HG02852 (cell line): ENCODE results near the gene OTUD1.
"Not testable (repeated sequence)": the region's sequence is repeated elsewhere in the genome, so short reads cannot be mapped to it uniquely, and the experiment has no call there.

Experiments used
- ATAC-seq: cut with Tn5 transposase; IDR thresholded peaks from one replicate; pipeline ENCODE4 v1.9.1; 2021; ENCODE audit warnings: mild to moderate bottlenecking, moderate library complexity; ENCODE audit not compliant: unreplicated experiment

The OTUD1 gene

DNA sequence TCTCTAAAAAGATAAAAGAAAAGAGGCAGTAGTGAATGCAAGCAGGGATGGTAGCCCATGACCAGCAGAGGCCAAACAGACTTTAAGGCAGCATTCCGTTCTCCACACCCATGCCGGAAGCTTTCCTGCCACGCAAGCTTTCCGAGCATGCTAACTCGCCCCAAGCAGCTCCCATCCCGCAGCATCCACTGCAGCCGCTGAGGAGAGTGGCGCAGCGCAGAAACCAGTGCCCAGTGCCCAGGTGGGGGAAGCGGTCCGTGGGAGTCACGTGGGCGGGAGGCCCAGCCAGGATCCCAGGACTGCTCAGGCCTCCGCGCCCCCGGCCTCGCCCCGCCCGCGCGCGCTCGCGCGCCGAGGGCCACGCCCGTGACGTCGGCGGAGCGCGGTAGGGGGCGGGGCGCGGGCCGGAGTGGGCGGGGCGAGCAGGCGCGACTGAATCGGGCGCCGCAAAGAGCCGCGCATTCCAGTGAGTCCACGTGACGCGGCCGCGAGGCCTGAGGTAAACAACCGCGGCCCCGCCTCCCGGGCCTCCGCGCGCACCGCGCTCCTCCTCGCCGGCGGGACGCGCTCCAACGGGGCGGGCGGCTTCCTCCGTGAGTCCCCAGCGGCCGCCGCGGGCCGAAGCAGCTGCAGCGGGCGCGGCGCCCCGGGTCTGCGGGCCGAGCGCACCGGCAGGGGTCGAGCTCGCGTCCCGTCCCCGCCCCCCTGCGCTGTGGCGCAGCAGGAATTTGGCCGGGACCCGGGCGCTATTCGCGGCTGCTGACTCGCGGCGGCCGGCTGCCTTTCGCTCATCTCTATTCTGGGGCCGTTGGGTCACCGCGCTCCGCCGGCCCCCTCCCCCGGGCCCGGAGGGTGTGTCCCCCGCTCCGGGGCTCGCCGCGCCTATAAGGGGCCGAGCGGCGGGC is at the start of gene OTUD1:
TSS of gene OTUD1 (plus strand) at position 529 of the 905 bp plus-strand sequence. CDS start 383 bp downstream, outside the sequence.
- peak; percentile 82 for ATAC-seq

DNA sequence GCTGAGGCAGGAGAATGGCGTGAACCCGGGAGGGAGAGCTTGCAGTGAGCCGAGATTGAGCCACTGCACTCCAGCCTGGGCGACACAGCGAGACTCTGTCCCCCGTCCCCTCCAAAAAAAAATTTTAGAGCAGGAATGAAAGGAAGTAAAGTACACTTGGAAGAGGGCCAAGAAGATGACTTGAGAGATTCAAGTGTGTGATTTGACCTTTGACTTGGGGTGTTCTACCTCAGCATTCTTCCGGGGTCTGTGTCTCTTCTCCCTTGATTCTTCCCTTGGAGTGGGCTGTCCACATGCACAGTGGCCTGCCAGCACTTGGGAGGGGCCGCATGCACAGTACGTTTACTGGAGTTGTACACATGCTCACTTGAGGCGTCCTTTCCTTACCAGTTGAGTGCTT is 48.5 kb upstream of the OTUD1 start:
- not testable (repeated sequence) for ATAC-seq

DNA sequence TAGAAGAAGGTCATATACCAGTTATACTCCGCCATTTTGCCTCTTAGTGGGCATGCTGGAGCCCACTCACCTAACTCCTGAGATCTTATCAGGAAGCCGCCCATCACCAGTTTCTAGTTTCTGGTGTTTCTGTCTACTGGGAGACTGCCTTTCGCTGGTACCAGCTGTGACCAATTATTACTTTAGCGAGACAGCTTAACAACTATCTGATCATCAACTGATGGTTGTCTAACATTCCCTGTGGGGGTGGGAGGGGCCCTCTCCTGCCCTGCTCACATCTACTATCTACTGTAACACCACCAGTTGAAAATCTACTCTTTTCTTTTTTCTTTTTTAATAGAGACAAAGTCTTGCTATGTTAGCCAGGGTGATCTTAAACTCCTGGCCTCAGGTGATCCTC is 48.1 kb upstream of the OTUD1 start:
- no peak for ATAC-seq

GRCh38 chr10:23391821-23392220 is 47.1 kb upstream of the OTUD1 start:
- ATAC-seq: no peak

GRCh38 chr10:23395017-23395416 is 43.9 kb upstream of the OTUD1 start:
- ATAC-seq: no peak

- ATAC-seq: no peak
These were observed 42.2 kb upstream of the OTUD1 start for GRCh38 chr10:23396695-23397094.

DNA sequence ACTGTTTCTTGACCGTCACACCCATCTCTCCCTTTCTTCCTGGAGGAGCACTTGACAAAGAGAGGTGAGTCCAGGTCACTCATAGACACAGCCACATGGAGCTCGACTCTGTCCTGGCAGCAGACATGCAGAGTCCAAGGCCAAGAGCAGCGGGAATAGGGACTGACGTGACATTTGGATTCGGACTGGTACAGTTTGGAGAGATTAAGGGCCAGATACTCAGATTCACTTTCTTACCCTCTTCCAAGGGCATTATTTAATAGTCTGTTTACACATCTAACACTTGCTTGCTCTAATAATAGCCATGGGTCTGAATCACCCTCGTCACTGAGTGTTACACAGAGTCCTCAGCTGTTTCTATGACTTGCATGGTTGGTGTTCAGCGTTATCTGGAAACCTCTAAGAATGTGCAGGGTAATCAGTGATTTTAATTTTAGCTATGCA is 39.2 kb upstream of the OTUD1 start:
- ATAC-seq: no peak

DNA sequence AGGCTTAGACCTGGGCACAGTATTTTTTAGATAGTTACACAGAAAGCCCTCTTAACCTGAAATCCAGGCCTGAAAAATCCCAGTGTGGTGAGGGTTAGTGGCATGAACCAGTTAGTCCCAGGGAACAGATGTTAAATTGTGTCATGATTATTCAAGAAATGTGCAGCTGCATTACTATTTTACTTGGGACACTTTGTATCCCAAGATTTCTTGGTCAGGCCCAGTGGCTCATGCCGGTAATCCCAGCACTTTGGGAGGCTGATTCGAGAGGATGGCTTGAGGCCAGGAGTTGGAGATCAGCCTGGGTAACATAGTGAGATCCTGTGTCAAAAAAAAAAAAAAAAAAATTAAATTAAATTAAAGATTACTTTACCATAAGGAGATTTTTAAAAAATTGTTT is 36.0 kb upstream of the OTUD1 start:
- ATAC-seq: no peak

DNA sequence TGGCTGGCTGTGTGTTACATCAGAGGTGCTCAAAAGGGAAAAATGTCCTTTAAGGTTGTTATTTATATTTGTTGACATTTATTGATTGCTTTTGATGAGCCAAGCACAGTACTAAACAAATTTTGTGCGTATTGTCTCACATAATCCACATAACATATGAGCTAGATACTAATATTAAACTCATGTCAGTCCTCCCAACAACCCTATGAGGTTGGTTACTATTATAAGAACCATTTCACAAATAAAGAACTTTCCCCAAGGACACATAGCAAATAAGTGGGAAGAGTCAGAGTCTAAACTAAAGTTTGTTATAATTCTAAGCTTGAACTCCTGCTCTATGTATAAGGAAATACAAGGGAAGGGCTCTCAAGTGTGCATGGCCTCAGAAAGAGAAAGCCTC is 35.6 kb upstream of the OTUD1 start:
- no peak for ATAC-seq

DNA sequence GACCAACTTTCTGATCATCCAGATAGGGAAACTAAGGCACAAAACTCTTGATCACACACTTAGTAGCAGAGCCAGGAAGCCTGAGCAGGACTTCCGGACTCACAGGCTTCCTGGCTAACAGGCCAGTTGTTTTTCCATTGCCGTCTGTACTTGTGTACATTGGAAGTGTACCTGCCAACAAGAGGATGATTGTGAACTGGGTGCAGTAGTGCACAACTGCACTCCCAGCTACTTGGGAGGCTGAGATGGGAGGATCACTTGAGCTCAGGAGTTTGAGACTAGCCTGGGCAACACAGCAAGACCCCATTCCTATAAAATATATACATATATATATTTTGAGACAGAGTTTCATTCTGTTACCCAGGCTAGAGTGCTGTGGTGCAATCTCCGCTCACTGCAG is 35.2 kb upstream of the OTUD1 start:
- no peak for ATAC-seq

DNA sequence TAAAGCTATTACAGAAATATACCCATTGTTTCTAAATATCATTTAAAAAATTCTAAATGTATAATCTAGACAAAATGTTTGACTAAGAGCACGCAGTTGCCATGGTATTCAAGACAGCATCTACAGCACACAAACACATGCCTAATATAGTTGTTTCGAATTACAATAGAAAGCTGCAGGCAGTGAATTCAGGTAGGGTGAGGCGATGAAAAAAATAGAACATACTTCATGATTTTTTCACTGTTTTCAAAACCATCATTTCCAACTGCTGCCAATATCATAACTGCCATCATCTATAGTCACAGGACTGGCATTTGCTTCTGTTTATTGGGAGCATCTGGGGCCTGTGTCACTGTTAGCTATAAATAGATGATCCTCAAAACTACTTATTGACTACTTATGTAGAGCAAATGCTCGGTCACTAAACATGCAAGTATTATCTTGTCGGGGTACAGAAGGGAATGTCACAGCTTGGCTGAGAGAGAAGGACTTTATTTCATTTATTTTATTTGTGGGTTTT is 34.4 kb upstream of the OTUD1 start:
- ATAC-seq: no peak

DNA sequence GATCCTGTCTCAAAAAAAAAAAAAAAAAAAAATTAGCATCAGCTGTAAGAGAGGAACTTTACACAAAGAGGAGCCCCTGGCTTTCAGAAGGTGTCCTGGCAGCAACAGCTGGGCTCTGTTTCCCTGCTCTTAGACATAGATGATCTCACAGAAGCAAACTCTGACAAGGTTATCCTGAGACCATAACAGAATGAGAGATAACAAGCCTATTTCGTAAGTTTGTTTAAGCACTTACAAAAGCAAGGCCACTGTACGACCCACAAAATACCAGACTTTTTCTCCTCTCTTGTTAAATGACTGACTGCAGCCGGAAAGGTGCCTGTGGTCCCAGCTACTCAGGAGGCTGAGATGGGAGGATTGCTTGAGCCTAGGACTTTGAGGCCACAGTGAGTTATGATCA is 33.3 kb upstream of the OTUD1 start:
- ATAC-seq: no peak

- no peak for ATAC-seq
These were observed 32.5 kb upstream of the OTUD1 start for GRCh38 chr10:23406409-23406808.

DNA sequence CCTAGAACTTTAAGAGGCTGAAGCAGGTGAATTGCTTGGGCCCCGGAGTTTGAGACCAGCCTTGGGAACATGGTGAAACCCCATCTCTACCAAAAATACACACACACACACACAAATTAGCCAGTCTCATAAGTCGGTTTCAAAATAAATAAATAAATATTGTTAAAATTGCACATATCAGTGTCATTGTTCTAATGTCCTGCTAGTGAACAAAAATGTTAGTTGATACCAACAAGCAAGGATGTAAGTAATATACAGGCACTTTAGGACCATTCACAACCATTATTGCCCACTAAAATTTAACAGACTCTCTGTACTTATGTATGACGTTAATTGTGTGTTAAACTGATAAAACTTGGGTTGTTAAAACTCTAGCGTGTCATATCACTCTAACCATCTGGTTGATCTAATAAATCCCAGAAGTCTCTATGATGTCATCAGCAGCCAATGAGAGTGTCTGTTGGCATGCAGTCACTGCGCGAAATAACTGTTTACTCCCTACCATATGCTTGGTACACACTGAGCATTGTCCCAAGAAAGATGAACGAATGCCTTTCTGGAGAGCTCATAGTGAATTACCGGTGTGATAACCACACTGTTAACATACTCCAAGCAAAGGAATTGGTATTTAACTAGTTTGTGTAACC is 30.4 kb upstream of the OTUD1 start:
- no peak for ATAC-seq

GRCh38 chr10:23412223-23412622 is 26.7 kb upstream of the OTUD1 start:
- ATAC-seq: no peak

DNA sequence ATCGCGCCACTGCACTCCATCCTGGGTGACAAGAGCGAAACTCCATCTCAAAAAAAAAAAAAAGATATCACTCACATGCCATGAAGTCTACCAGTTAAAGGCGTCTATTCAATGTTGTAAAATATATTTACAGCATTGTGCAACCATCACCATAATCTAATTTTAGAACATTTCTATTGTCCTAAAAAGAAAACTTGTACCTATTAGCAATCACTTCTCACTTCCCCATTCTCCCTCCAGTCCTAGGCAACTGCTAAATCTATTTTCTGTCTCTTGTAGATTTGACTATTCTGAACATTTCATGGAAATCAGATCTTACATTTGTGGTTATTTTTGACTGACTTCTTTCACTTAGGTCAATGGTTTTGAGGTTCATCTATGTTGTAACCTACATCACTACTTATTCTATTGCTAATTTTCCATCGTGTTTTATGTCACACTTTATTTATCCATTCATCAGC is 25.2 kb upstream of the OTUD1 start:
- ATAC-seq: peak; percentile 92

DNA sequence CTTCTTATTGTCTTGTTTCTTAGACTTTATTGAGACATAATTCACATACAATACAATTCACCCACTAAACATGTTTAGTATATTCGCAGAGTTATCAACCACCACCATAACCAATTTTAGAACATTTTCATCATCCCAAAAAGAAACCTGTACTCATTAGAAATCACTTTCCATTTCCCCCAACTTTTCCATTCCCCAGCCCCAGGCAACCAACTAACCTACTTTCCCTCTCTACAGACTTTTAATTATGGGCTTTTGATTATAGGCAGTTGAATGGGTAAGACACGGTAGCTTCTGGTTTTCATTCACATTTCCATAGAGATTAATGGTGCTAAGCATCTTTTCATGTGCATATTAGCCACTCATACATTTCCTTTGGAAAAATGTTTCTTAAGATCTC is 24.2 kb upstream of the OTUD1 start:
- no peak for ATAC-seq

- no peak for ATAC-seq
These were observed 21.6 kb upstream of the OTUD1 start for GRCh38 chr10:23417254-23417653.

DNA sequence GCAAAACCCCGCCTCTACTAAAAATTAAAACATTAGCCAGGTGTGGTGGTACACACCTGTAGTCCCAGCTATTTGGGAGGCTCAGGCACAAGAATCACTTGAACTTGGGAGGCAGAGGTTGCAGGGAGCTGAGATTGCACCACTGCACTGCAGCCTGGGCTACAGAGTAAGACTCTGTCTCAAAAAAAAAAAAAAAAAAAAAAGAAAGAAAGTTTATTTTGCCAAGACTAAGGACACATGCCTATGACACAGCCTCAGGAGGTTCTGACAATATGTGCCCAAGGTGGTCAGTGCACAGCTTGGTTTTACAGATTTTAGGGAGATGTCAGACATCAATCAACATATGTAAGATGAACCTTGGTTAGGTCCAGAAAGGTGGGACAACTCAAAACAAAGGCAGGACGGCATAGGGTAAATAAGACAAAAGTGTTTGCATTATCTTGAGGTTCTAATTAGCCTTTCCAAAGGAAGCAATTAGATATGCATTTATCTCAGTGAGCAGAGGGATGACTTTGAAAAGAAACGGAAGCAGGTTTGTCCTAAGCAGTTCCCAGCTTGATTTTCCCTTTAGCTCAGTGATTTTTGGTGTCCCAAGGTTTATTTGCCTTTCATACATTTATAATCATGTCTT is 20.7 kb upstream of the OTUD1 start:
- ATAC-seq: no peak

DNA sequence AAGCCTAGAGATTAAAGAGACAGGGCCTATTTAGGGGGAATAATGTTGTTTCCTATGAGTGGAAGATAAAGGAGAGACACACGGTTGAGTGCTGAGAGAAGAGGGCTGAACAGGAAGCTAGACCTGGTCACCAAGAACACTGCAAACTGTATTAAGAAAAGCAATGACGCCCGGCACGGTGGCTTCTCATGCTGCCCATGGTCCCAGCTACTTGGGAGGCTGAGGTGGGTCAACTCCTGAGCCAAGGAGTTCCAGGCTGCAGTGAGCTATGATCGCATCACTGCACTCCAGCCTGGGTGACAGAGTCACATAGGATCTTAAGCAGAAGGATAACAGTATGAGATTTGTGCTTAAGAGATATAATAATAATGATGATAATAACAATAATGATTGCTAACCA is 19.7 kb upstream of the OTUD1 start:
- ATAC-seq: no peak

DNA sequence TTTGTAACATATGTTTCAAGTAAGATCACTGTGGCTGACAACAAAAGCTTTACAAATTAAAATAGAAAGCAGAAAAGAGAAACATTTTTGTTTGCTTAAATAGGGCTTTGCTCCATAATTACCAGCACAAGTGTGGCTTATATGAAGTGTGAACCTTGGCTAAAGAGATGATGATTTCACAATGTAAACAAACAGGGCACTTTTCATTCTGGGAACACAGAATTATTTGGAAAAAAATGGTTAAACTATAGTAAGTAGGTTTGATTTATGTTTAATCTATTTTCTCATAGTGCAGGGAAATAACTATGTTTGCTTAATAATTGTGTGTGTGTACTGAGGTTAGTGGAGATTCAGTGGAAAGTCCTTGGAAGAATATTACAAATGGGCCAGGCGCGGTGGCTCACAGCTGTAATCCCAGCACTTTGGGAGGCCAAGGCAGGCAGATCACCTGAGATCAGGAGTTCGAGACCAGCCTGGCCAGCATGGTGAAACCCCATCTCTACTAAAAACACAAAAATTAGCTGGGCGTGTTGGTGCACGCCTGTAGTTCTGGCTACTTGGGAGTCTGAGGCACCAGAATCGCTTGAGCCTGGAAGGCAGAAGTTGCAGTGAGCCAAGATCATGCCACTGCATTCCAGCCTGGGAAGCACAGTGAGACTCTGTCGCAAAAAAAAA is 19.1 kb upstream of the OTUD1 start:
- ATAC-seq: no peak
